HG03565 (cell line): ENCODE data around the gene STAT4.

ENCODE experiments used
- ATAC-seq: cut with Tn5 transposase; IDR thresholded peaks from one replicate; pipeline ENCODE4 v1.9.1; 2021; ENCODE audit warnings: mild to moderate bottlenecking, moderate library complexity; ENCODE audit not compliant: unreplicated experiment

Gene STAT4

GRCh38 chr2:191150600-191151330, at the start of gene STAT4:
Gene STAT4, minus strand, starts transcription at chr2:191150994. Its CDS starts 2,791 bp downstream, at chr2:191148203.
- peak; percentile 75 for ATAC-seq

GRCh38 chr2:191199929-191200512, 49.2 kb upstream of the STAT4 start:
- ATAC-seq, result no peak

GRCh38 chr2:191198271-191198670, 47.5 kb upstream of the STAT4 start:
- ATAC-seq, result no peak

GRCh38 chr2:191197096-191197495, 46.3 kb upstream of the STAT4 start:
- no peak for ATAC-seq

- no peak for ATAC-seq
These were observed 44.2 kb upstream of the STAT4 start for GRCh38 chr2:191195021-191195420.

- ATAC-seq, result no peak
These were observed 40.2 kb upstream of the STAT4 start for GRCh38 chr2:191190861-191191552.

- no peak for ATAC-seq
These were observed 39.6 kb upstream of the STAT4 start for GRCh38 chr2:191190435-191190834.

- no peak for ATAC-seq
These were observed 38.4 kb upstream of the STAT4 start for GRCh38 chr2:191189112-191189635.

- no peak for ATAC-seq
These were observed 37.8 kb upstream of the STAT4 start for GRCh38 chr2:191188550-191189093.

GRCh38 chr2:191187105-191187829, 36.5 kb upstream of the STAT4 start:
- no peak for ATAC-seq

- no peak for ATAC-seq
These were observed 33.7 kb upstream of the STAT4 start for GRCh38 chr2:191184457-191184856.

GRCh38 chr2:191183516-191183915, 32.7 kb upstream of the STAT4 start:
- no peak for ATAC-seq

GRCh38 chr2:191183081-191183480, 32.3 kb upstream of the STAT4 start:
- no peak for ATAC-seq

GRCh38 chr2:191180713-191181112, 29.9 kb upstream of the STAT4 start:
- no peak for ATAC-seq

GRCh38 chr2:191180276-191180675, 29.5 kb upstream of the STAT4 start:
- ATAC-seq, result no peak

GRCh38 chr2:191178806-191179514, 28.2 kb upstream of the STAT4 start:
- ATAC-seq, result no peak

- no peak for ATAC-seq
These were observed 27.2 kb upstream of the STAT4 start for GRCh38 chr2:191177751-191178736.

- no peak for ATAC-seq
These were observed 26.1 kb upstream of the STAT4 start for GRCh38 chr2:191176801-191177438.

- ATAC-seq, result peak; percentile 56
These were observed 25.5 kb upstream of the STAT4 start for GRCh38 chr2:191176305-191176704.
